Esophagus muscularis mucosa (tissue), 3 donors: ENCODE results near the gene CRACDL.

ENCODE experiments used
- POLR2A ChIP-seq: fragments of 450-650 bp; IDR thresholded peaks from one replicate; pipeline ENCODE4 v1.6.1; 2017; ENCODE audit warnings: antibody characterized with exemption, moderate library complexity, mild to moderate bottlenecking, low read depth
- TF ChIP-seq, protein P1 (sequence below), 3 experiments: fragments of 200-600 bp in 2 of 3; fragments of 450-650 bp in 1 of 3; sonication (generic) in 2 of 3; IDR thresholded peaks; one replicate each; pipeline ENCODE4 v1.5.1; 2017 to 2019; ENCODE audit warnings: antibody characterized with exemption in 3 of 3, mild to moderate bottlenecking in 2 of 3, moderate library complexity in 1 of 3

DNA sequence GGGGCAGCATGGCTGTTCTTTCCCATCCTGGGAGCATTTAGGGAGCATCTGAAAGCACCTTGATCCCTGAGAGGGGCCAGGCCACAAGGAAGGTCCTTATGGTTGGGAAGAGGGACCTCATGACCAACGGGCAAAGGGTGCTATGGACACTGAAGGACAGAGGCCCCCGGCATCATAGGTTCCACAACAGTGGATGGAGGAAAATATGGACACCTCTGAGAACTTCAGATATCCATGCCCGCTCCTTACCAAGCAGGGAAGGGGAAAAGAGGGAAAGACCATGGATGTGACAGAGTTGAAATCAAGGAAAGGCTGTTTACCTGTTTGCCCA is 111.0 kb downstream of the CRACDL start:
- TF ChIP-seq, protein P1, sequence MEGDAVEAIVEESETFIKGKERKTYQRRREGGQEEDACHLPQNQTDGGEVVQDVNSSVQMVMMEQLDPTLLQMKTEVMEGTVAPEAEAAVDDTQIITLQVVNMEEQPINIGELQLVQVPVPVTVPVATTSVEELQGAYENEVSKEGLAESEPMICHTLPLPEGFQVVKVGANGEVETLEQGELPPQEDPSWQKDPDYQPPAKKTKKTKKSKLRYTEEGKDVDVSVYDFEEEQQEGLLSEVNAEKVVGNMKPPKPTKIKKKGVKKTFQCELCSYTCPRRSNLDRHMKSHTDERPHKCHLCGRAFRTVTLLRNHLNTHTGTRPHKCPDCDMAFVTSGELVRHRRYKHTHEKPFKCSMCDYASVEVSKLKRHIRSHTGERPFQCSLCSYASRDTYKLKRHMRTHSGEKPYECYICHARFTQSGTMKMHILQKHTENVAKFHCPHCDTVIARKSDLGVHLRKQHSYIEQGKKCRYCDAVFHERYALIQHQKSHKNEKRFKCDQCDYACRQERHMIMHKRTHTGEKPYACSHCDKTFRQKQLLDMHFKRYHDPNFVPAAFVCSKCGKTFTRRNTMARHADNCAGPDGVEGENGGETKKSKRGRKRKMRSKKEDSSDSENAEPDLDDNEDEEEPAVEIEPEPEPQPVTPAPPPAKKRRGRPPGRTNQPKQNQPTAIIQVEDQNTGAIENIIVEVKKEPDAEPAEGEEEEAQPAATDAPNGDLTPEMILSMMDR (IDR thresholded peaks at IDR 0.05) = no peak
- TF ChIP-seq POLR2A = no peak
